ENCODE measurements around the gene MPV17L2. TPM values are rescaled to one million over a fixed set of nuclear protein-coding genes. Genes with fewer than 3 reads are reported as not detected.

Gene MPV17L2
- total RNA-seq, 4 donors from 2014 or later: 4.7 to 57.7 (median 29.3) TPM

GRCh38 chr19:18190278-18190677 lies 2.7 kb upstream of the MPV17L2 start:
- no peaks in the 10 kb centered on the region for H3K36me3 ChIP-seq
- intact Hi-C loops (cut with DNase I): no loop called here
- no peak overlapping the region for H3K4me3 ChIP-seq (replicated peaks in 1 of 3)
- H3K27ac ChIP-seq: no peak overlapping the region
- no peaks in the 10 kb centered on the region for H3K27me3 ChIP-seq
- peaks cover 17 to 18% of the 10 kb centered on the region in 2 donors for H3K4me1 ChIP-seq
- DNase-seq: no peak
- TF ChIP-seq POLR2A (IDR thresholded peaks at IDR 0.05): no peak
- TF ChIP-seq CTCF (IDR thresholded peaks at IDR 0.05): no peak
- WGBS, 2 donors: 90 to 94% methylated on average over 4 of the region's 4 CpGs
- H3K9me3 ChIP-seq: no peaks in the 10 kb centered on the region

GRCh38 chr19:18191640-18192062 lies 1.4 kb upstream of the MPV17L2 start:
- peak overlapping the region; percentile 97 to 99 (median 99) for H3K27ac ChIP-seq
- WGBS, 2 donors: 45 to 66% methylated on average over 5 of the region's 5 CpGs
- no peaks in the 10 kb centered on the region for H3K27me3 ChIP-seq
- peaks cover 17 to 18% of the 10 kb centered on the region in 2 donors for H3K4me1 ChIP-seq
- peaks cover 0 to 4% of the 10 kb centered on the region in 2 donors for H3K36me3 ChIP-seq
- TF ChIP-seq POLR2A (IDR thresholded peaks at IDR 0.05) (peak in 1 of 2 donors; percentile 18), CTCF (IDR thresholded peaks at IDR 0.05) (no peak)
- DNase-seq: peak; percentile 45 to 61
- peak overlapping the region in 2 of 3 donors; percentile 20 to 41 for H3K4me3 ChIP-seq (replicated peaks in 1 of 3)
- no peaks in the 10 kb centered on the region for H3K9me3 ChIP-seq
- intact Hi-C loops (cut with DNase I): no loop called here

- 4 to 17% methylated on average over 5 to 24 of the region's 46 CpGs for WGBS, 2 donors
- TF ChIP-seq POLR2A (IDR thresholded peaks at IDR 0.05): no peak
- TF ChIP-seq CTCF (IDR thresholded peaks at IDR 0.05): peak in 1 of 6 experiments; percentile 11
- DNase-seq: no peak
- Histone ChIP-seq H3K36me3 (peaks cover 0 to 11% of the 10 kb centered on the region in 2 donors), H3K4me3 (replicated peaks in 1 of 3) (peak overlapping the region; percentile 28 to 91 (median 32)), H3K4me1 (peaks cover 17 to 18% of the 10 kb centered on the region in 2 donors), H3K9me3 (no peaks in the 10 kb centered on the region), H3K27me3 (no peaks in the 10 kb centered on the region), H3K27ac (peak overlapping the region; percentile 14 to 78 (median 68))
- intact Hi-C loops (cut with DNase I): no loop called here
Observed at GRCh38 chr19:18193388-18194180, 566 bp downstream of the MPV17L2 start.

- no peaks in the 10 kb centered on the region for H3K9me3 ChIP-seq
- H3K4me1 ChIP-seq: peaks cover 17 to 18% of the 10 kb centered on the region in 2 donors
- peaks cover 0 to 14% of the 10 kb centered on the region in 2 donors for H3K36me3 ChIP-seq
- intact Hi-C loops (cut with DNase I): no loop called here
- peak overlapping the region in 1 of 3 donors; percentile 91 for H3K4me3 ChIP-seq (replicated peaks in 1 of 3)
- 64 to 70% methylated on average over 12 of the region's 12 CpGs for WGBS, 2 donors
- peak overlapping the region in 1 of 3 donors; percentile 13 for H3K27ac ChIP-seq
- TF ChIP-seq CTCF (IDR thresholded peaks at IDR 0.05): no peak
- no peak for TF ChIP-seq POLR2A (IDR thresholded peaks at IDR 0.05)
- no peak for DNase-seq
- H3K27me3 ChIP-seq: no peaks in the 10 kb centered on the region
Observed at GRCh38 chr19:18194181-18194530, 1.1 kb downstream of the MPV17L2 start.

Data from thyroid gland (tissue), 4 donors.